NOMO-1 (cell line): ENCODE data around the gene CCDC191.
A peak's percentile ranks its signal among the peaks of the same experiment; 100 is the strongest.

Experiments
- DNase-seq, 2 experiments: peaks; one replicate each; lab custom pipeline; 2025; ENCODE audit not compliant: unreplicated experiment in 2 of 2; lab: John Stamatoyannopoulos, UW

The CCDC191 gene

GRCh38 chr3:113977822-113978221 is 78.5 kb downstream of the CCDC191 start:
- no peak for DNase-seq

- no peak for DNase-seq
Measured at GRCh38 chr3:113968986-113969385, 87.3 kb downstream of the CCDC191 start.

GRCh38 chr3:113966172-113966571 is 90.2 kb downstream of the CCDC191 start:
- DNase-seq = no peak

- DNase-seq = no peak
Measured at GRCh38 chr3:113963879-113964278, 92.4 kb downstream of the CCDC191 start.

GRCh38 chr3:113954091-113954685 is 102.1 kb downstream of the CCDC191 start:
- DNase-seq = no peak

- DNase-seq = no peak
Measured at GRCh38 chr3:113953677-113954076, 102.6 kb downstream of the CCDC191 start.

- no peak for DNase-seq
Measured at GRCh38 chr3:113952921-113953320, 103.4 kb downstream of the CCDC191 start.

- DNase-seq = no peak
Measured at GRCh38 chr3:113948015-113948917, 108.1 kb downstream of the CCDC191 start.

- peak; percentile 66 to 68 for DNase-seq
Measured at GRCh38 chr3:113947372-113948014, 108.8 kb downstream of the CCDC191 start, which contains the start of gene ZDHHC23. TSS of gene ZDHHC23 (plus strand) at chr3:113948013. CDS start at chr3:113948803, 790 bp downstream.

GRCh38 chr3:113946831-113947230 is 109.5 kb downstream of the CCDC191 start:
- DNase-seq = no peak

GRCh38 chr3:113927556-113927955 is 128.8 kb downstream of the CCDC191 start:
- no peak for DNase-seq

- no peak for DNase-seq
Measured at GRCh38 chr3:113914646-113915045, 141.7 kb downstream of the CCDC191 start.
